ENCODE measurements around the gene PDP2.

Gene PDP2

GRCh38 chr16:66921729-66922450 is 41.6 kb downstream of the PDP2 start:
- Histone ChIP-seq H3K27me3 (ENCODE audit: control insufficient read depth, insufficient read depth, low read length) (no peaks in the 10 kb centered on the region), H3K9ac (no peak overlapping the region), H3K4me1 (peaks cover 6% of the 10 kb centered on the region), H3K79me2 (no peaks in the 10 kb centered on the region), H3K4me3 (ENCODE audit: low read depth, low read length) (no peak overlapping the region), H3K4me2 (ENCODE audit: low read length) (no peak overlapping the region), H3K36me3 (ENCODE audit: control insufficient read depth, insufficient read depth, low read length) (no peaks in the 10 kb centered on the region), H3K9me3 (ENCODE audit: control insufficient read depth, low read length) (no peaks in the 10 kb centered on the region), H2AFZ (no peak overlapping the region), H3K27ac (no peak overlapping the region)
- no peak for TF ChIP-seq CTCF (IDR thresholded peaks at IDR 0.05)

GRCh38 chr16:66923247-66923731 is 43.0 kb downstream of the PDP2 start:
- no peak overlapping the region for H3K9ac ChIP-seq

GRCh38 chr16:66923866-66924265 is 43.6 kb downstream of the PDP2 start:
- no peak overlapping the region for H3K4me3 ChIP-seq (ENCODE audit: low read depth, low read length)
- H3K79me2 ChIP-seq, result no peaks in the 10 kb centered on the region
- H3K4me2 ChIP-seq (ENCODE audit: low read length), result no peak overlapping the region
- no peak overlapping the region for H3K9ac ChIP-seq
- H3K9me3 ChIP-seq (ENCODE audit: control insufficient read depth, low read length), result no peaks in the 10 kb centered on the region
- H3K4me1 ChIP-seq, result peaks cover 6% of the 10 kb centered on the region
- TF ChIP-seq CTCF (IDR thresholded peaks at IDR 0.05), result no peak
- no peaks in the 10 kb centered on the region for H3K27me3 ChIP-seq (ENCODE audit: control insufficient read depth, insufficient read depth, low read length)
- H2AFZ ChIP-seq, result no peak overlapping the region
- no peaks in the 10 kb centered on the region for H3K36me3 ChIP-seq (ENCODE audit: control insufficient read depth, insufficient read depth, low read length)
- no peak overlapping the region for H3K27ac ChIP-seq

More at GRCh38 chr16:66923247-66923731, 43.0 kb downstream of the PDP2 start:
- Histone ChIP-seq H3K27ac (peak overlapping the region; percentile 32), H2AFZ (no peak overlapping the region), H3K79me2 (no peaks in the 10 kb centered on the region), H3K36me3 (ENCODE audit: control insufficient read depth, insufficient read depth, low read length) (no peaks in the 10 kb centered on the region), H3K27me3 (ENCODE audit: control insufficient read depth, insufficient read depth, low read length) (no peaks in the 10 kb centered on the region), H3K4me2 (ENCODE audit: low read length) (no peak overlapping the region), H3K4me3 (ENCODE audit: low read depth, low read length) (no peak overlapping the region), H3K9me3 (ENCODE audit: control insufficient read depth, low read length) (no peaks in the 10 kb centered on the region), H3K4me1 (peaks cover 6% of the 10 kb centered on the region)
- TF ChIP-seq CTCF (IDR thresholded peaks at IDR 0.05), result no peak

- Histone ChIP-seq H3K4me1 (peaks cover 6% of the 10 kb centered on the region), H3K4me3 (ENCODE audit: low read depth, low read length) (peak overlapping the region; percentile 37), H3K4me2 (ENCODE audit: low read length) (peak overlapping the region; percentile 65), H3K27me3 (ENCODE audit: control insufficient read depth, insufficient read depth, low read length) (no peaks in the 10 kb centered on the region), H3K79me2 (no peaks in the 10 kb centered on the region), H2AFZ (peak overlapping the region; percentile 86), H3K9ac (no peak overlapping the region), H3K36me3 (ENCODE audit: control insufficient read depth, insufficient read depth, low read length) (no peaks in the 10 kb centered on the region), H3K9me3 (ENCODE audit: control insufficient read depth, low read length) (no peaks in the 10 kb centered on the region), H3K27ac (no peak overlapping the region)
- TF ChIP-seq CTCF (IDR thresholded peaks at IDR 0.05), result peak; percentile 34
Observed at GRCh38 chr16:66924527-66925321, 44.4 kb downstream of the PDP2 start.

Measured in parathyroid adenoma (tissue), 2 donors.